Measurements from ENCODE around the gene RTKN2.
"Not testable (repeated sequence)": the region's sequence is repeated elsewhere in the genome, so short reads cannot be mapped to it uniquely, and the experiment has no call there.

Gene RTKN2

GRCh38 chr10:62268399-62269114 is at the start of gene RTKN2:
Gene RTKN2 (minus strand): TSS chr10:62268844. CDS start chr10:62268610, 234 bp downstream.
- Mint-ChIP-seq H3K27ac (peak within 1 kb of the TSS; percentile 54), H3K4me1 (ENCODE audit: low read depth) (peaks cover 17% of the 10 kb centered on the region), H3K36me3 (ENCODE audit: low read depth) (no peaks in the 10 kb centered on the region), H3K9me3 (no peaks in the 10 kb centered on the region), H3K4me3 (peak within 1 kb of the TSS; percentile 84), H3K27me3 (ENCODE audit: low read depth) (peaks cover 43% of the 10 kb centered on the region)
- DNase-seq (ENCODE audit: low spot score), result peak; percentile 72

GRCh38 chr10:62317257-62317656 is 48.6 kb upstream of the RTKN2 start:
- no peaks in the 10 kb centered on the region for H3K36me3 Mint-ChIP-seq (ENCODE audit: low read depth)
- H3K27me3 Mint-ChIP-seq (ENCODE audit: low read depth), result peaks cover 5% of the 10 kb centered on the region
- H3K27ac Mint-ChIP-seq, result no peak overlapping the region
- DNase-seq (ENCODE audit: low spot score), result no peak
- no peaks in the 10 kb centered on the region for H3K9me3 Mint-ChIP-seq
- H3K4me1 Mint-ChIP-seq (ENCODE audit: low read depth), result no peaks in the 10 kb centered on the region
- H3K4me3 Mint-ChIP-seq, result no peak overlapping the region

- Mint-ChIP-seq H3K4me3 (no peak overlapping the region), H3K27ac (no peak overlapping the region), H3K36me3 (ENCODE audit: low read depth) (no peaks in the 10 kb centered on the region), H3K27me3 (ENCODE audit: low read depth) (peaks cover 3% of the 10 kb centered on the region), H3K9me3 (no peaks in the 10 kb centered on the region), H3K4me1 (ENCODE audit: low read depth) (peaks cover 2% of the 10 kb centered on the region)
- DNase-seq (ENCODE audit: low spot score), result no peak
Measured at GRCh38 chr10:62309254-62309653, 40.6 kb upstream of the RTKN2 start.

GRCh38 chr10:62308101-62308500 is 39.5 kb upstream of the RTKN2 start:
- Mint-ChIP-seq H3K4me3 (no peak overlapping the region), H3K27ac (no peak overlapping the region), H3K9me3 (no peaks in the 10 kb centered on the region), H3K27me3 (ENCODE audit: low read depth) (peaks cover 3% of the 10 kb centered on the region), H3K36me3 (ENCODE audit: low read depth) (no peaks in the 10 kb centered on the region), H3K4me1 (ENCODE audit: low read depth) (peaks cover 2% of the 10 kb centered on the region)
- no peak for DNase-seq (ENCODE audit: low spot score)

GRCh38 chr10:62307635-62308034 is 39.0 kb upstream of the RTKN2 start:
- no peaks in the 10 kb centered on the region for H3K36me3 Mint-ChIP-seq (ENCODE audit: low read depth)
- no peak for DNase-seq (ENCODE audit: low spot score)
- peaks cover 3% of the 10 kb centered on the region for H3K27me3 Mint-ChIP-seq (ENCODE audit: low read depth)
- H3K4me1 Mint-ChIP-seq (ENCODE audit: low read depth), result peaks cover 5% of the 10 kb centered on the region
- no peak overlapping the region for H3K4me3 Mint-ChIP-seq
- no peaks in the 10 kb centered on the region for H3K9me3 Mint-ChIP-seq
- H3K27ac Mint-ChIP-seq, result no peak overlapping the region

- Mint-ChIP-seq H3K27ac (no peak overlapping the region), H3K4me3 (no peak overlapping the region), H3K9me3 (peaks cover under 1% of the 10 kb centered on the region), H3K27me3 (ENCODE audit: low read depth) (peaks cover 3% of the 10 kb centered on the region), H3K36me3 (ENCODE audit: low read depth) (no peaks in the 10 kb centered on the region), H3K4me1 (ENCODE audit: low read depth) (peaks cover 5% of the 10 kb centered on the region)
- no peak for DNase-seq (ENCODE audit: low spot score)
Measured at GRCh38 chr10:62306663-62307062, 38.0 kb upstream of the RTKN2 start.

- H3K4me1 Mint-ChIP-seq (ENCODE audit: low read depth), result peaks cover 5% of the 10 kb centered on the region
- H3K27me3 Mint-ChIP-seq (ENCODE audit: low read depth), result peaks cover 3% of the 10 kb centered on the region
- no peak for DNase-seq (ENCODE audit: low spot score)
- no peak overlapping the region for H3K4me3 Mint-ChIP-seq
- no peaks in the 10 kb centered on the region for H3K36me3 Mint-ChIP-seq (ENCODE audit: low read depth)
- no peak overlapping the region for H3K27ac Mint-ChIP-seq
- peaks cover 7% of the 10 kb centered on the region for H3K9me3 Mint-ChIP-seq
Measured at GRCh38 chr10:62305813-62306212, 37.2 kb upstream of the RTKN2 start.

- H3K27ac Mint-ChIP-seq, result no peak overlapping the region
- H3K4me3 Mint-ChIP-seq, result no peak overlapping the region
- no peaks in the 10 kb centered on the region for H3K36me3 Mint-ChIP-seq (ENCODE audit: low read depth)
- no peaks in the 10 kb centered on the region for H3K27me3 Mint-ChIP-seq (ENCODE audit: low read depth)
- peaks cover 5% of the 10 kb centered on the region for H3K4me1 Mint-ChIP-seq (ENCODE audit: low read depth)
- H3K9me3 Mint-ChIP-seq, result peaks cover 7% of the 10 kb centered on the region
- DNase-seq (ENCODE audit: low spot score), result no peak
Measured at GRCh38 chr10:62303922-62304321, 35.3 kb upstream of the RTKN2 start.

GRCh38 chr10:62302760-62303159 is 34.1 kb upstream of the RTKN2 start:
- no peak overlapping the region for H3K4me3 Mint-ChIP-seq
- H3K27me3 Mint-ChIP-seq (ENCODE audit: low read depth), result no peaks in the 10 kb centered on the region
- no peak overlapping the region for H3K27ac Mint-ChIP-seq
- peaks cover 5% of the 10 kb centered on the region for H3K4me1 Mint-ChIP-seq (ENCODE audit: low read depth)
- no peak for DNase-seq (ENCODE audit: low spot score)
- H3K9me3 Mint-ChIP-seq, result peaks cover 7% of the 10 kb centered on the region
- no peaks in the 10 kb centered on the region for H3K36me3 Mint-ChIP-seq (ENCODE audit: low read depth)

- DNase-seq (ENCODE audit: low spot score), result no peak
- Mint-ChIP-seq H3K27ac (no peak overlapping the region), H3K4me1 (ENCODE audit: low read depth) (peaks cover under 1% of the 10 kb centered on the region), H3K9me3 (peaks cover 7% of the 10 kb centered on the region), H3K36me3 (ENCODE audit: low read depth) (no peaks in the 10 kb centered on the region), H3K27me3 (ENCODE audit: low read depth) (peaks cover 15% of the 10 kb centered on the region), H3K4me3 (no peak overlapping the region)
Measured at GRCh38 chr10:62297857-62298256, 29.2 kb upstream of the RTKN2 start.

- Mint-ChIP-seq H3K27me3 (ENCODE audit: low read depth) (peaks cover 13% of the 10 kb centered on the region), H3K27ac (no peak overlapping the region), H3K4me1 (ENCODE audit: low read depth) (no peaks in the 10 kb centered on the region), H3K9me3 (no peaks in the 10 kb centered on the region), H3K36me3 (ENCODE audit: low read depth) (no peaks in the 10 kb centered on the region), H3K4me3 (no peak overlapping the region)
- no peak for DNase-seq (ENCODE audit: low spot score)
Measured at GRCh38 chr10:62284221-62284620, 15.6 kb upstream of the RTKN2 start.

GRCh38 chr10:62281348-62281747 is 12.7 kb upstream of the RTKN2 start:
- DNase-seq (ENCODE audit: low spot score); H3K4me1 Mint-ChIP-seq (ENCODE audit: low read depth); H3K9me3 Mint-ChIP-seq; H3K4me3 Mint-ChIP-seq; H3K27ac Mint-ChIP-seq; H3K36me3 Mint-ChIP-seq (ENCODE audit: low read depth): not testable (repeated sequence)
- peaks cover 14% of the 10 kb centered on the region for H3K27me3 Mint-ChIP-seq (ENCODE audit: low read depth)

- not testable (repeated sequence) for H3K27ac Mint-ChIP-seq; H3K9me3 Mint-ChIP-seq; DNase-seq (ENCODE audit: low spot score); H3K4me1 Mint-ChIP-seq (ENCODE audit: low read depth); H3K4me3 Mint-ChIP-seq; H3K36me3 Mint-ChIP-seq (ENCODE audit: low read depth)
- H3K27me3 Mint-ChIP-seq (ENCODE audit: low read depth), result peaks cover 18% of the 10 kb centered on the region
Measured at GRCh38 chr10:62280392-62280791, 11.7 kb upstream of the RTKN2 start.

GRCh38 chr10:62278441-62278910 is 9.8 kb upstream of the RTKN2 start:
- peaks cover 11% of the 10 kb centered on the region for H3K27me3 Mint-ChIP-seq (ENCODE audit: low read depth)
- no peaks in the 10 kb centered on the region for H3K4me1 Mint-ChIP-seq (ENCODE audit: low read depth)
- no peak overlapping the region for H3K27ac Mint-ChIP-seq
- no peaks in the 10 kb centered on the region for H3K36me3 Mint-ChIP-seq (ENCODE audit: low read depth)
- no peaks in the 10 kb centered on the region for H3K9me3 Mint-ChIP-seq
- no peak for DNase-seq (ENCODE audit: low spot score)
- H3K4me3 Mint-ChIP-seq, result no peak overlapping the region

- no peak overlapping the region for H3K27ac Mint-ChIP-seq
- no peak for DNase-seq (ENCODE audit: low spot score)
Measured at GRCh38 chr10:62277971-62278370, 9.3 kb upstream of the RTKN2 start.

More at GRCh38 chr10:62277971-62278370, 9.3 kb upstream of the RTKN2 start:
- Mint-ChIP-seq H3K36me3 (ENCODE audit: low read depth) (no peaks in the 10 kb centered on the region), H3K27me3 (ENCODE audit: low read depth) (peaks cover 11% of the 10 kb centered on the region), H3K4me3 (no peak overlapping the region), H3K4me1 (ENCODE audit: low read depth) (no peaks in the 10 kb centered on the region), H3K9me3 (no peaks in the 10 kb centered on the region)
